ENCODE measurements around the gene HERC3. TPM values are rescaled to one million over a fixed set of nuclear protein-coding genes. Genes with fewer than 3 reads are reported as not detected.

Gene HERC3
- total RNA-seq, 4 donors from 2014 or later = 50.5 to 73.4 (median 57.4) TPM

DNA sequence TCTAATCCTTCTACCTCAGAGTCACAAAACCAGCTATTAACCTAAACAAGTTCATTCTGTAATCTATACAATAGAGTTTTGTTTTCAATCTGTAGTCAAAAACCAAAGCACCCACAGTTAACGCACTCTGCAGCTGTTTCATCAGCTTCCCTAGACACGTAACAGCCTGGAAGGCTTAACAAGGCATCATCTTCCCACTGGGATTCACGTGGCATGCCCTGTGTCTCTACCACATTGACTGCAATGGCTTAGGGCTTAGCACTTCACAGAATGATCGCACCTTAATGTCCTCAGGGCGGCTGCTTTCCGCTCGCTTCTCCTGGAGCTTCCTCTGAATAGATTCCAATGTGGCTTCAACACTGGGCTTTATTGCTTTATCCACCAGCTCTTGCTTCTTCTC lies 155.1 kb downstream of the HERC3 start:
- Histone ChIP-seq H3K36me3 (peaks cover 0 to 76% (median 0%) of the 10 kb centered on the region in 3 donors), H3K27ac (no peak overlapping the region), H3K27me3 (no peaks in the 10 kb centered on the region), H3K4me1 (no peaks in the 10 kb centered on the region), H3K4me3 (no peak overlapping the region), H3K9me3 (no peaks in the 10 kb centered on the region)
- DNase-seq = no peak
- TF ChIP-seq CTCF (IDR thresholded peaks at IDR 0.05) (no peak), POLR2A (IDR thresholded peaks at IDR 0.05) (no peak)

DNA sequence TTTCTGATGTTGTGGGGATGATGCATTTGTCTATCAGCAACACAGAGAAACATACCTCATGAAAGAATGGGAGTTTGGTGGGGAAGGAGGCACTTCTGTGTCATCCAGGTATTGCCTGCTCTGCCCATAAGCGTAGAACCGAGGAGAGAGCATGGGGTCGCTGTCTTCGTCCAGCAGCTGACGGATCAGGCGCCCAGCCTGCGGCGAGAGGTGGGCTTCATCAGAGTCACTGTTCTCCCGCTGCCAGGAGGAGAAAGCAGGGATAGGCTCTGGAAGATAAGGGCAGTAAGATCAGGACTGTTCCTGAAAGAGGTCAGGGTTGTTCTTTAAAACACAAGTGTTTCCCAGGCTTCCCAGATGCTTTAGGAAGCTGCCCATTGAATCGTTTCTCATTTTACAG lies 158.1 kb downstream of the HERC3 start:
- Histone ChIP-seq H3K36me3 (peaks cover 0 to 73% (median 0%) of the 10 kb centered on the region in 3 donors), H3K9me3 (no peaks in the 10 kb centered on the region), H3K4me1 (peaks cover 0 to 8% (median 0%) of the 10 kb centered on the region in 4 donors), H3K27ac (no peak overlapping the region), H3K27me3 (no peaks in the 10 kb centered on the region), H3K4me3 (no peak overlapping the region)
- TF ChIP-seq CTCF (IDR thresholded peaks at IDR 0.05) (no peak), POLR2A (IDR thresholded peaks at IDR 0.05) (no peak)
- no peak for DNase-seq

DNA sequence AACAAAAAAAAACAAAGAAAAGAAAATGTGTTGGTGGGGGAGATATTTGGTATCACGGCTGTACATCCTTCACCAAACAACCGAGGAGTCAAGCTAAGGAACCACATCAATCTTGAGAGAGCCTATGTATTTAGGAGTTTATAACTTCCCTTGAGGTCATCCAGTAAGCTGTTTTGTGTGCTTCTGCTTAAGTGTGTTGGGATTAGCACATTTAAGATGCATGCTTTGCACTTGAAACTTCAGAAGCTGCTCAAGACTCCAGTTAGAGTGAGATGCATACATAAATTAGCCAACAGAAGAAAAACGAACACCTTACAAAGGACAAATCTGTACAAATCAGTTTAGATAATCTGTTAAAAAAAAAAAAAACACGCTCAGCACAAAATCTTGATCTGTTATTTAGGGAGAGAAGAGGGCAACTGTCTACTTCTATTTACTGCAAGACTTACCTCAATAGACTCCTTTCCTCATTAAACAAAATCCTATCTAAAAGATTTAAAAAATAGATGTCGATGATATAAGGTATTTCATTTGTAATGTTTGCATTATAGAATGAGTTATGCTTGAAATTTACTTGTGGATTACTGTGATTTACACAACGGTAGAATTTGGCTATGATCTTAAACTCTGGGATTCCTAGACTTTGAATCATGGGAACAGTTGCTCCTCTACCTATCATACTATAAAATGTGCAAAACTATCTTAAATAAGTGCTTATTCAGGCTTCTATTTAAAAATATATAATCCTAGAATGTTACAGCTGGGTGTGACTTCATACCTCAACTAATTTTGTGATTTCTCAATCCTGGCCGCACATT lies 159.2 kb downstream of the HERC3 start:
- no peak for DNase-seq
- H3K9me3 ChIP-seq = no peaks in the 10 kb centered on the region
- peaks cover 0 to 66% (median 0%) of the 10 kb centered on the region in 3 donors for H3K36me3 ChIP-seq
- TF ChIP-seq POLR2A (IDR thresholded peaks at IDR 0.05) (no peak), CTCF (IDR thresholded peaks at IDR 0.05) (no peak)
- H3K27me3 ChIP-seq = no peaks in the 10 kb centered on the region
- no peak overlapping the region for H3K4me3 ChIP-seq
- H3K4me1 ChIP-seq = peaks cover 0 to 8% (median 0%) of the 10 kb centered on the region in 4 donors
- no peak overlapping the region for H3K27ac ChIP-seq

DNA sequence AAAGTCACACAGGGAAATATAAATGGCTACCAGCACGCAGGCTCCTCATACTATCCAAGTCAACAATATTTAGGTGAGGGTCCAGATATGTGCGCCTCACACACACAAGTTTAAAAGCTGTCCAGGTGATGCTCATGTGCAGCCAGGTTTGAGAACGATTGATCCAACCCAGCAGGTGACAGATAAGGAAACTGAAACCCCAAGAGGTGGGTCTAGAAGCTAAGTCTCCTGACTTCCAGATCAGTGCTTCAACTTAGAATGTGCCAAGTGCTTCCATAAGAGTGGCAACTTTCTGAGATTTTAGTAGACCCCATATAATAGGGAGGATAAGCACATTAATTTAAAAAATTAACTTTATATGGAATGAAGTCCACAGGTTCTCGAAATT lies 159.8 kb downstream of the HERC3 start:
- no peaks in the 10 kb centered on the region for H3K9me3 ChIP-seq
- H3K27me3 ChIP-seq = no peaks in the 10 kb centered on the region
- peaks cover 0 to 60% (median 0%) of the 10 kb centered on the region in 3 donors for H3K36me3 ChIP-seq
- peaks cover 0 to 8% (median 0%) of the 10 kb centered on the region in 4 donors for H3K4me1 ChIP-seq
- H3K4me3 ChIP-seq = no peak overlapping the region
- DNase-seq = no peak
- no peak for TF ChIP-seq POLR2A (IDR thresholded peaks at IDR 0.05)
- TF ChIP-seq CTCF (IDR thresholded peaks at IDR 0.05) = no peak
- no peak overlapping the region for H3K27ac ChIP-seq

GRCh38 chr4:88752754-88753153 lies 160.5 kb downstream of the HERC3 start:
- DNase-seq = no peak
- H3K9me3 ChIP-seq = no peaks in the 10 kb centered on the region
- H3K36me3 ChIP-seq = peaks cover 0 to 56% (median 0%) of the 10 kb centered on the region in 3 donors
- no peaks in the 10 kb centered on the region for H3K27me3 ChIP-seq
- no peak overlapping the region for H3K27ac ChIP-seq
- no peak overlapping the region for H3K4me3 ChIP-seq
- H3K4me1 ChIP-seq = peaks cover 0 to 8% (median 0%) of the 10 kb centered on the region in 4 donors
- TF ChIP-seq CTCF (IDR thresholded peaks at IDR 0.05) (no peak), POLR2A (IDR thresholded peaks at IDR 0.05) (no peak)
